GM12801 (cell line): ENCODE results near the gene SPOCK1.

Source experiments
- TF ChIP-seq, protein P1 (sequence below): IDR thresholded peaks from one replicate; pipeline ENCODE4 v1.5.1; 2011; ENCODE audit warnings: control low read depth; ENCODE audit not compliant: insufficient read length; ENCODE audit errors: extremely low read depth

Gene SPOCK1

GRCh38 chr5:137096149-137097103 lies 402.7 kb downstream of the SPOCK1 start:
- TF ChIP-seq, protein P1, sequence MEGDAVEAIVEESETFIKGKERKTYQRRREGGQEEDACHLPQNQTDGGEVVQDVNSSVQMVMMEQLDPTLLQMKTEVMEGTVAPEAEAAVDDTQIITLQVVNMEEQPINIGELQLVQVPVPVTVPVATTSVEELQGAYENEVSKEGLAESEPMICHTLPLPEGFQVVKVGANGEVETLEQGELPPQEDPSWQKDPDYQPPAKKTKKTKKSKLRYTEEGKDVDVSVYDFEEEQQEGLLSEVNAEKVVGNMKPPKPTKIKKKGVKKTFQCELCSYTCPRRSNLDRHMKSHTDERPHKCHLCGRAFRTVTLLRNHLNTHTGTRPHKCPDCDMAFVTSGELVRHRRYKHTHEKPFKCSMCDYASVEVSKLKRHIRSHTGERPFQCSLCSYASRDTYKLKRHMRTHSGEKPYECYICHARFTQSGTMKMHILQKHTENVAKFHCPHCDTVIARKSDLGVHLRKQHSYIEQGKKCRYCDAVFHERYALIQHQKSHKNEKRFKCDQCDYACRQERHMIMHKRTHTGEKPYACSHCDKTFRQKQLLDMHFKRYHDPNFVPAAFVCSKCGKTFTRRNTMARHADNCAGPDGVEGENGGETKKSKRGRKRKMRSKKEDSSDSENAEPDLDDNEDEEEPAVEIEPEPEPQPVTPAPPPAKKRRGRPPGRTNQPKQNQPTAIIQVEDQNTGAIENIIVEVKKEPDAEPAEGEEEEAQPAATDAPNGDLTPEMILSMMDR = no peak

DNA sequence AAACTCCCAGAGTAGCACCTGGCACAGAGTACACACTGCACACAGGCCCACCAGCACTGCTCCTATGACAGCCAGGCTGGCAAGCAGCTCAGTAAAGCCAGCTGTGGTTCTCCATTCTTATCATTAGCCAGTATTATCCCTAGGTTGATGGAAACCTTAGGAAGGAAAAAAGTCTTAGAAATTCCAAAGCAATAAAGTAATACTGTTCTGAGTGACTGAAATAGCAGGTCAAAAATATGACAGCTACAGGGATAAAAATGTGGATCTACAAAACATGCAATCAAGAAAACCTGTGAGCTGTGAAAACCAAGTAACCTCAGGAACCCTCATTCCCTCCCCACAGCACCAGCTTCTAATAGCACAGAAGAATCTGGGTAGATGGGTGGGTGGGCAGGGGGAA lies 403.5 kb downstream of the SPOCK1 start:
- TF ChIP-seq, protein P1 = no peak

DNA sequence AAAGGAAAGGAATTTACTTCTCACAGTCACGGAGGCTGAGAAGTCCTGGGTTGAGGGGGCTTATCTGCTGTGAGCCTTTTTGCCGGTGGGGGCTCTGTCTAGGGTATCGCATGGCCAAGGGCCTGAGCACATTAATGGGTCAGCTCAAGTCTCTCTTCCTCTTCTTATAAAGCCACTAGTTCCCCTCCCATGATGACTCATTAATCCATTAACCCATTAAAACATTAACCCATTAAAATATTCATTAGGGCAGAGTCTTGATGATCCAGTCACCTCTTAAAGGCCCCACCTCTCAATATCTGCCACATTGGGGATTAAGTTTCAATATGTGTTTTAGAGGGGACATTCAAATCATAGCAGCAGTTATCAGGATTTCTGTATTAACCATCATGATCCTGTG lies 406.3 kb downstream of the SPOCK1 start:
- TF ChIP-seq, protein P1 = no peak

GRCh38 chr5:137091472-137091871 lies 407.7 kb downstream of the SPOCK1 start:
- TF ChIP-seq, protein P1 = no peak

GRCh38 chr5:137090721-137091120 lies 408.4 kb downstream of the SPOCK1 start:
- TF ChIP-seq, protein P1 = no peak

DNA sequence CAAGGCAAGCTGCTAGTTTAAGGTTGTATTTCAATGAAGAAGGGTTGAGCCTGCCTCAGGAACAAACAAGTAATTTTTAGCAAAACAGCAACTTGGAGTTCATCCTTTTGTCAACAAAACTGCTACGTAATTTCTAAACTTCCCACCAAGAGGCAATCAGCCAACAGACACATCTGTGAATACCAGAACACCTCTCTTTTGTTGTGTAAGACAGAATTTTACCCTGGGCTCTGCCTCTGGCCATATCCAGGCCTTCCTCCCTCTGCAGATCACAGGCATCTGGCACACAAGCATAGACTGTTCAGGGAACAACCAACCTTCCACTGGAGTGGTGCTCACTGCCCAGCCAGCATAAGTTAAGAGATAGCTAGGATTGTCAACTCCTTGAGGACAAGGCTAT lies 409.0 kb downstream of the SPOCK1 start:
- TF ChIP-seq, protein P1 = no peak

GRCh38 chr5:137088175-137088574 lies 411.0 kb downstream of the SPOCK1 start:
- TF ChIP-seq, protein P1 = no peak
